GM19468 (cell line): ENCODE data around the gene TSPAN11.

Experiments used
- ATAC-seq: cut with Tn5 transposase; IDR thresholded peaks from one replicate; pipeline ENCODE4 v1.9.1; 2021; ENCODE audit warnings: mild to moderate bottlenecking, moderate library complexity, moderate number of reproducible peaks; ENCODE audit not compliant: unreplicated experiment; ENCODE audit errors: extremely low read depth

TSPAN11 gene

DNA sequence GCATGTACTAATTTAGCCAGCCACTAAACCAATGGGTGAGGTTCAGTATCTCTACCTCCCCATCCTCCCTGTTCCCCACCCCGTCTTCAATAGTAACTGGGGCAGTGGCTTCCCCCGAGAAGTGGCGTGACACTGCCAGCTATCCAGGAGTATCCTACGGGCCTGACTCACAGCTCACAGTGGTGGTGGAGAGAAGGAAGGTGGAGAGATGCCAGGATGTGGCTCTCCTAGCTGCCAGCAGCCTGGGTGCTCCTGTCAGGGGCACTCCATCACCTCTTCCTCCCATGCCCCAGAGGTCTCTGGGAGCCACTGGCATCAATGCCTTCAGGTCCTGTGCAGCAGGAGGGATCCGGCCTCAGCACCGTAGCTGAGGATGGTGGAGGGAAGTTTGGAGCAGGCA lies 49.0 kb downstream of the TSPAN11 start:
- no peak for ATAC-seq

DNA sequence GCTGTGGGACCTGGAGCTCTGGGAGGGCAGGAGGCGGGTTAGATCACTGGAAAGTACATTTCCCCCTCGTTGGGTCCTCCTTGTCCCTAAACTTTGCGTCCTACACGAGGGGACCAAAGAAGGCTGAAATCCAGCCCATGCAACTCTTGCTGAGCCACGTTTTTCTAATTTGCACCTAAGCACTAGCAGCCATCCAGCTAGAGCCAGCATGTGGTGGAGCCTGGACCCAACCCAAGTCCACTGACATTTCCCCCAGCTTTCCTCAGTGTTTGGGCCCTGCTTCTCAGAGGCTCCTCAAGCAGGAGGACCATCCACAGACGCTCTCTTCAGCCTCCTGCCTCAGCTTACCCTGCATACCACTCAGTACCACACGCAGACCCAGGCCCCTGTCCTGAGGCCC lies 49.7 kb downstream of the TSPAN11 start:
- ATAC-seq = no peak

DNA sequence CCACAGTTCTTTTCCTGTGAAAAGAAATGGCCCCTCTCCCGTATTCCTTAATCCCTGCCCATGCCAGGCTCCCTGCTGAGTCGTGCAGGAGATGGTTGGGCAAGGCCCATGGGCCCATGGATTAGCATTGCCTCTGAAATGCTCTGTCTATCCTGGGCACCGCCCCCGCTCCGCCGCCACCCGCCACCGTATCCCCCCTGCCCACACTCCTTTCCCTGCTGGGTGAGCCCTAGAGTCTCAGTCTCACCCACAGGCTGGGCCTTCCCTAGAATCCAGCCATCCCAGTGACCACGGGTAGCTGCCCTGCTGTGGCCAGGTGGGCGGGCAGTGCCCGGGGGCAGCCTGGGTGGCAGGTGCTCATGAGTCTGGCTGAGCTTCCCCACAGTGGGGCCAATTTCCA lies 50.6 kb downstream of the TSPAN11 start:
- ATAC-seq = no peak

DNA sequence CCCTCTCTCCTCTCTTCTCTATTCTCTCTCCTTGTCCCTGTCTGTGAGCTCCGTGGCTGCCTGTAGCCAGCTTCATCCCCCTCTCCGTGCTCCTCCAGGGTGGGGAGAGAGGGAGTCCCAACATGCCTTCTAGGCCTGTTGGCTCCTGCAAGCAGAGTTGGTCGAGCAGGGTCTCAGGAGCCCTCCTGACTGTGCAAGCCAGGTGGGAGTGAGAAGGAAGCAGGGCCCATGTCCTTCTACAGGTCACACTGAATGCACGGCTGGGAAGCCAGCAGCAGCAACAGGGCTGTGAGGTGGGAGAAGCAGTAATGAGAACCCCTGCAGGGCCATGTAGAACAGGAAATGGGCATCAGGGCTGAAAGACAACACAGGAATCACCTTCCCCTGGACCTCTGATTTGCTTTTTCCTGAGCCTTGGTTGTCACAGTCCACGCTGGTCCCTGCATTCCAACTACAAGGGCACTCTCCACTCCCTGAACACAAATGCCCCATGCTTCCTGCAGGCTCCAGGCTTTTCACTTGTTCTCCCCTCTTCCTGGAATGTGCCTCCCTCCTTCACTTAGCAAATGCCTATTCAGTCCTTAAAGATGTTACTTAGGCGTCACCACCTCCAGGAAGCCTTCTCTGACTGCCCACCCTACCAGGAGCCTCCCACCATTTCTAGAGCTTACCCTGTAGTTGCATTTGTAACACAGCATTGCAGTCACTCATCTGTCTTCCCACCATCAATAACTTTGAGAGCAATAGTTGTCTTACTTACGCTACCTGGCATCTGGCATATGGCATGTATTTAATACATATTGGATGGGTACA lies 51.2 kb downstream of the TSPAN11 start:
- ATAC-seq = no peak

DNA sequence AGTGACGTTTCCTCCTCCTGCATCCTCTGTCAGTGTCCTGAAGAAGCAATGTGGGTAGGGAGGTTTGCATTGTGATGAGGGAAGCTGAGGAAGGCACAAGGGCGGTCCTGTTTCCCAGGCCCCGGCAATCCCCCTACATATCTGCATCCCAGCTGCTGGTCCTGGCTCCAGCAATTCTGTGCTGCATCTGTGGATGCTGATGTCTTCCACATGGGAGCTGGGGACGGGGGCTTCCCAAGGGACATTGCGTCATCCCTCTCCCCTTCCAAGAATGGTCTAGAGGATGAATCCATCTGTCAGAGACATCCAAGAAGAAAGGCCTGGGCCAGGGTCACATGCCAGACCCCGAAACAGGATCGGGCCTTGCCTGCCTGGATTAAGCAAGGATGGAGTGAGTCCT lies 52.1 kb downstream of the TSPAN11 start:
- no peak for ATAC-seq

DNA sequence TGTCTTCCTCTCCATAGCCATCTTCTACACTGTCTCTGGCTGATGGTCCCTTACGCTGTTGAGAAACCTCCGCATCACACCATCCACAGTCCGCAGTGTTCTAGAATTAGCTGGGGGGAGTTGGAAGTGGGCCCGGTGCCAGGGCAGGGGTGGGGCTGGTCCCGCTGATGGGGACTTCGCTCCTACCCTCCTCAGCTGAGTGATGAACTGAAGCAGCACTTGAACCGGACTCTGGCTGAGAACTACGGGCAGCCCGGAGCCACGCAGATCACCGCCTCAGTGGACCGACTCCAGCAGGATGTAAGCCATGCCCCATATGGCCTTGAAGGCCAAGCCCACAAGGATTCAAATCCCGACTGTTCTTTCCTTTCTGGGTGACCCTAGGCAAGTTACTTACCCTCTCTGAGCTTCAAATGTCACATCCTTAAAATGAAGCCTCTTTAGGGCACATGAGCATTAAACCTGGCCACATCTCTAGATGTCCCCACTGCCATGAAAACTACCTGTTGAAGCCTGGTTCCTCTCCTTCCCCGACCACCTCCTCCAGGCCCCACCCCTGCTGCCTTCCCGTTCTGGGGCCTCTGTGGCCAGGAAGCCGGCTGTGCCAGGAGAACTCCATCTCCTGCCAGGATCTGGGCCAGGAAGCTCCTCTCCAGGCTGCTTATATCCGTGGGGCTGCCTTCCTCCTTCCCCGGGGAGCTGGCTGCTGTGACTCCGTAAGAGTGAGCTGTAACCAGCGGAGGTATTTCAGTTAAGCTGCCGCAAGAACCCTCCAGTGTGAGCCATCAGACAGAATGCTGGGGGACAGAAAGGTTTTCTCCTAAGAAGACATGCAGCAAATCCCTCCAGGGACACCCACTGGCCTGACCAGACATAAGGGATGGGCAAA lies 53.1 kb downstream of the TSPAN11 start:
- no peak for ATAC-seq

DNA sequence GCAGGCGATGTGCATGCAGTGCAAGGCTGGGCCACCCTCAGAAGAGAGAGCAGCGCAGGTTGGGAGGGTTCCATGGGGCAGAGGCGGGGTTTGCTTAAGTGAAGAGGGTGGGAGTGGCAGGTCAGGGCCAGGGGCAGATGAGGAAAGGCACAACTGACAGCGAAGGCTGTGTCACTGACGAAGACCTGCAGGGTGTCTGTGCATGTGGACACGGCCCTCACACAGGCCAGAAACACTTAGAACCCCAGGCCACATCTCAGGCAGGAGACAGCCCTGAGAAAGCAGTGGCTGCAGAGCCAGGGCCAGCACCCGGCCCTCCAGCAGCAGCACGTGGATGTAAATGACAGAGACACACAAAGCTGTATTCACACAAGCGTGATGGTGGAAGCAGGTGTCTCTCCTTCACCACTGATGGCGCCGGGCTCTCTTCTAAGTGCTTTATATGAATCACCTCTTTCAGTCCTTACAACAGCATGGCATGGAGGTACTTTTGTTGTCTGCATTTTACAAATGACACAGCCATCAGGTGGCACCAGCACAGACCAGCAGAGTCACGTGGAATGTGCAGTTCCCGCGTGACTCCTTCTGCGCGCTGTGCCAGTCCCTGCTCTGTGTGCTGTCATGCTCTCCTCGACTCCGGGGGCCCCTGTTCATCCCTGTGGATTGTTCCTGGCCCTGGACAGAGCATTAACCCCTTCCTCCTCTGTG lies 54.6 kb downstream of the TSPAN11 start:
- no peak for ATAC-seq

DNA sequence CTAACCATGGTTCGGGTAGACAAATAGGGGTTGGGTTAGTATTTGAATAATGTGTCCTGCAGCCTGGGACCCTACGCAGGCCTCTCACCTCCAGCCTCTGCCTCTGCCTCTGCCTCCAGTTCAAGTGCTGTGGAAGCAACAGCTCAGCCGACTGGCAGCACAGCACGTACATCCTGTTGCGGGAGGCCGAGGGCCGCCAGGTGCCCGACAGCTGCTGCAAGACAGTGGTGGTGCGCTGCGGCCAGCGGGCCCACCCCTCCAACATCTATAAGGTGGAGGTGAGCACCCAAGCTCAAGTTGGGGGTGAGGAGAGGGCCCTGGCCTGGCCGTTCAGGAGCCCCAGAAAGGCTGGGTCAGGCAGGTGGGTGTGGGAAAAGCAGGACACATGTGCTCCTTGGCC lies 55.9 kb downstream of the TSPAN11 start:
- ATAC-seq = no peak

DNA sequence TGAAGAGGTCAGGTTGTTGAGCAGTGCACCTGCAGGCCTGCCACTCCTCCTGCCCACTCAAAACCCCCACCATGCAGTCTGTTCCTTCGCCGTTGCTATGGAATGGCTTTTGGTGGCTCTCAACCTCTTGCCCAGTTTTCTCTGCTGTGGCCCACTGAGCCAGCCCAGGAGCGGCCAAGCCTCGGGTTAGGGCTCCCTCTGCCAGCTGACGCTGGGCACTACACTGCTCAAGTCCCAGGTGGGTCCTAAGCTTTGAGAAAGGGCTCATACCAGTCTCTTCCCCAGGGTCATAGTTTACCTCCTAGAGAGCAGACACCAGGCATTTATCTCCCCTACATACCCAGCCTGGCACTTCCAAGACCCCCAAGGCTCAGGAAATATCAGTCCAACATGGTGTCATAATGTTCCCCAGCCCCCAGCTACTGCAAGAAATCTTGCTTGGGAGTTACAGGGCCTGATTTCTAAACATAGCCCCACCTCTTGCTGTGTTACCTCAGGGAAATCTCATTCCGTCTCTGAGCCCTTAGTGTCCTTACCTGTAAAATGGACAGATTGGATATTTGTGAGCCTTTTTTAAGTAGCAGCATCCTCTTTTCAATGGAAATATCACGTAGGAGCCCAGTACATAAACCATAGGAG lies 59.4 kb downstream of the TSPAN11 start:
- ATAC-seq = peak; percentile 31

DNA sequence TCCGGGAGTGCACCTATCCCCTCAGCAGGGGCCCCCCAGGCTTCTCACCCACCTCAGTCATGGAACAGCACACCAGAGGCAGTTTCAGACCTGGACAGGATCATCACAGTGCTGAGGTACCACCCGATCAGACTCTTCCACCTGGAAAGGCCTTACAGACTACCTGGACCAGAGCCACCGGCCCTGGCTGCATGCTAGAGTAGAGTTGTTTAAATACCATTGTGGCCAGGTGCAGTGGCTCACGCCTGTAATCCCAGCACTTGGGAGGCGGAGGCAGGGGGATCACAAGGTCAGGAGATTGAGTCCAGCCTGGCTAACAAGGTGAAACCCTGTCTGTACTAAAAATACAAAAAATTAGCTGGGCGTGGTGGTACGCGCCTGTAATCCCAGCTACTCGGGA lies 61.5 kb downstream of the TSPAN11 start:
- ATAC-seq = no peak

DNA sequence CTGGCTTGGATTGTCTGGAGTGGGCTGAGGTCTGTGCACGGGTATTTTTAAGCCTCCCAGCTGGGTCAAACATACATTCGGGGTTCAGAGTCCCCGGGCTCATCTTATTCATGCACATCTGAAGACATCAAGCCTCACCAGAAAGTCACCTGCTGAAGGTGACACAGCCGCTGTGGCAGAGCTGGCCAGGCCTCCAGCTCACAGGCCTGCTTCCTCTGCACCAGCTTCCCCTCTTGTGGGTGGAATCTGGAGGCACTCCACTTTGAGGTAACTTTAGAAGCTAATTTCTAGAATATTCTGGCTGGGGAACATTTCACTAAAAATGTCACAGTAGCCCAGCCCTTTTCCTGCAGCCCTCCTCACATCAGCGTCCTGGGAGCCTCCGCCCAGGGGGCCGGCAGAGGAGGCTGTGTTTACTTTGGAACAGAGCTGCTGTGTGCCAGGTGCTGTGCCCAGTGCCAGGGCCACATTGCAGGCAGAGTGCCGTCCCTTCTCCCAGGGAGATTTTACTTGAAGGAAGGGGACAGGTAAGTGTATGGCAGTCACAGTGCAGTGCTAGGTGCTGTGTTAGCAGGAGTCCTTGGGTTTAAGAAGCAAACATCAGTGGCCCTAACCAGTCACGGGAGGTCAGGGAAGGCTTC lies 62.2 kb downstream of the TSPAN11 start:
- no peak for ATAC-seq

DNA sequence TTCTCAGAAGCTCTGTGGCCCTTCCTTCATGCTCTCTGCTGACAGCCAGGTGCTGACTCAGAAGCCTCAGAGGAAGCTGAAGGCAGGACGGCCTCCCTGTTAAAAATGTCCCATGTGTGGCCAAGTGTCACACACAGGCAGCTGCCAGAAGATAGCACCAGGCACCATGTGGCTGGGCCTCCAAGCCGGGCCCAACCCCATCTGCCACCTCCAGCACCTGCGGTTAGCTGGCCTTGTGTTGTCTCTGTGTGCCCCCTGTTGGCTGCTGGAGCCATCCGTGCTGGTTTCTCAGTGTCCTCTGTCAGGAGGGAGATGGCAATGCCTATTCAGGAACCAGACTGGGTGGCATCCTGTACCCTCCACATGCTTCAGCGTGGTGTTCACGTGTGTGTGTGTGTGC lies 63.2 kb downstream of the TSPAN11 start:
- no peak for ATAC-seq

DNA sequence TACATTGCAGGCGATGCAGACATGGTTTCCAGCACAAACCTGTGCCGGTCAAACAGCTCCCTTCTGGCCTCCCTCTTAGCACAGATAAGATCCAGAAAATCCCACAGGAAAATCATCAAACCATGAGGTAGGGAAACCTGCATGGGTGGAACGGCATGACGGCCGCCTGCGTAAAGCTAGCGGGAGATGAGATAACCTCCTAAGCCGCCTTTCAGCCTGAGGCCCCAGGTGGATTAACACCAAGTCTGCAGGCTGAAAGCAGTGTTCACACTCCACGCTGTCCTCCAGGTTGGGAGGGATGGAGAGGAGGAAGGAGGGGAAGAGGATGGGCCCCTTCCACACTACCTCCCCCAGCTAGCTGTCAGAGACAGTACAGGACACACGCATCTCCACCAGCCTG lies 63.8 kb downstream of the TSPAN11 start:
- no peak for ATAC-seq

DNA sequence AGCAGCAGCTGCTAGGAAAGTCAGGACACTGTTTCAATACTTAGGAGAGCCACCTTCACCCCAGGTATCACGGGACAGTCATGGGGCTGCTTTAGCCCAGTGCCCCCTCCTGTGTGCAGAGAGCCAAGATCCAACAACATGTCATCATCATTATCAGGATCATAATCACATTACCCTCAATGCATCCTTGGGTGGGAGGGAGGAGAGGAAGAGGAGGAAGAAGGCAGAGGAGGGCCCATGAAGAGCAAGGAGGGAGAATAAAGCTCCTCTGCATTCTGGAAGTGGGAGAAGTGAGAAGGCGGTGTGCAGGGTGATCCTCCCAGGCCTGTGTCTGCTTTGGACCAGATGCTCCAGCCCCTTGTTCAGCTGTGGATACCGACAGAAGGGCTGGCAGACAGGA lies 64.2 kb downstream of the TSPAN11 start:
- ATAC-seq = no peak

DNA sequence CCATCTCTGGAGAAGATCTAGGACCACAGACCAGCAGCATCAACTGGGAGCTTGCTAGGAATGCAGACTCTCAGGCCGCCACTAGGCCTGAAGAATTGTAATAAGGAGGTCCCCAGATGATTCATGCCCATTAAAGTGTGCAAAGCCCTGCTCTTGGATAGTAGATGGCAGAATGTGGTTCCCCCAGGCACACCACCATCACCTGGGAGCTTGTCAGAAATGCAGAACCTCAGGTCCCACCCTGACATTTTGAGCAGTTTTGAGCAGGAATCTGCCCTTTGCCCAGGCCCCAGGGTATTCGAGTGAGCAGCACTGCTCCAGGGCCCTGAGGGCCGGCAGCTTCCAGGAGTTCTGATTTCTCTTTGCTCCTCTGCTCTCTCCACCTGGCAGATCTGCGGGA lies 64.9 kb downstream of the TSPAN11 start:
- ATAC-seq = no peak

DNA sequence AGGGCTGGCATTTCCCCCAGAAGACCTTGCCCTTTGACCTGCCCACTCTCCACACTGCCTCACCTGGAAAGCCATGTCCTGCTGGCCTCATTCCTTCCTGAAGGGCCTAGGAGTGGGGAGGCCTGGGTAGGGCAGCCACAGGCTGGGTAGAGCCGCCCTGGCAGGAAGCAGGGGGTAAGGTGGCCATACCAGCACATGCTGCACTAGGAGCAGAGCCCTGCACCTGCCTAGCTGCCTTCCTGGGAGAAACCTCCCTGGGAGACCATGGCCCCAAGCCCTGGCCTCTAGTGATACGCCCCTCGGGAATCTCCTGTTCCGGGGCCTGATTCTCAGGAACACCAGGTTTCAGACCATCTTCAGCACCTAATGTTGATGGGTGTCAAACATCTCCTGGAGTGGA lies 65.8 kb downstream of the TSPAN11 start:
- ATAC-seq = no peak

DNA sequence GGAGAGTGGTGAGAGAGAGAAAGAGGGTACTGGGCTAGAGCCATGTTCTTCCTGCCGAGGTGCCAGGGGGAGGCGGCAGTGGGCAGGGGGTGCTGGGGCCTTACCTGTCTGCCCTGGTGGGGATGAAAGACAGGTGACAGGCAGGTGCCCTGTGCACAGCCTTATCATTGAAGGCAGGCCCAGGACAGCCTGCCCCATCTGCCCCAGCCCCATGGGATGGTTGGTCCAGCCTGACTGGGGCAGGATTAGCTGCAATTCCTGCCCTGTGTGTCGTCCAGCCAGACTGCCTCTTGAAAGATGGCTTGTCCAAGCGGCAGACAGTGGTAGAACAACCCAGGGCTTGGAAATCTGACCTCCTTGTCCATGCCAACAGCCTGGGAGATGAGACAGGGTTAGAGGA lies 67.2 kb downstream of the TSPAN11 start:
- no peak for ATAC-seq

DNA sequence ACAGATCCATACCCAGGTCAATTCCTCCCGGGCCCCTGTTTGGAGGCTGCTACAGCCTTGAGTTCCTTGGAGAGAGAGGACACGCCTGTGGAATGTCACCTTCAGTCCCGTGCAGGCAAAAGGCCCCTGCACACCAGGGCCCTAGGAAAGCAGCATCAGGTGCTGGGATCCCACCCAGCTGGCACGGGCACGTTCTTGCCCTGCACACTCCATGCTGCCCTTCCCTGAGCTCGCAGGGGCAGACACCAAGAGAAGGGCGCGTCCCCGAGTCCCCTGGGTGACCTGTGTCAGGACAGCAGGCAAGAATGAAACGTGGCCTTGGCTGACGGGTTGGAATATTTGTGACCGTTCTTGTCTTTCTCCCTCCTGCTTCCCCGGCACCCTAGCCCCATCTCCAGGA lies 67.7 kb downstream of the TSPAN11 start:
- ATAC-seq = no peak

DNA sequence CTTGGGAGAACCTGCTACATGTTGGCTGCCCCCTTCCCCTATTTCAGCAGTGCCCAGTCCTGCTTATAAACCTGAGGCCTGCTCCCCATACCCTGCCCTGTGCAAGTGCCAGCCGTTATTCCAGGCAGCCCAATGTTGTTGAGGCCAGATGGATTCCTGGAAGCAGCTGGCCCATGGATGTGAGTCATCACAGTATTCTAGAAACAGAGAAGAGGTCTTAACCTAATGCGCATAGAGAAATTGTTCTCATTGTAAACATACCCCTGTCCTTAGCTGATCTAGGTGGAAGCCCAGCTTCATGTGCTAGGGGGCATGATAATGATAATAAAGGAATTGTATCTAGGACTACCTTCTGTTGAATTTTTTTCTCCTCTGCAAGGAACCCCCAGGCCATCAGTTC lies 69.7 kb downstream of the TSPAN11 start:
- no peak for ATAC-seq

DNA sequence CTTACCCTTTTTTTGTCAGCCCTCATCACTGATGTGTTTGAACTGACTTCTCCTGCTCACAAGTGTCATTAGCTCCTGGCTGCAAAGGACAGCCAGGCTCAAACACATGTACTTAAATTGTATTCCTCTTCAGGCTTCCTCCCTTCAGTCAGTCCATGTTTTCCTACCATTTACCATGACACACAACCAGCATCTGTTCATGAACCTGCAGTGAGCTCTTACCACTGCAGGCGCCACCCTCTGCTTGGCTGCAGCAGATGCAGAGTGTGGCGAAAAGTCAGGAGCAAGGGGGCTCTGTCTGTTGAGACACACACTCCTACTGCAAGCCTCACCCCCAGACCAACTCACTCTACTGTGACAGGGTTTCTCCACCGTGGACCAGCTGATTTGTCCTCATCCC lies 70.2 kb downstream of the TSPAN11 start:
- no peak for ATAC-seq
